Stimulated activated CD4-positive, alpha-beta T cell treated with anti-CD3 and anti-CD28 coated beads, Interleukin-1b, Interleukin-23, amount 100 ng/mL, for 1 hour (primary cell): ENCODE results near the gene NAGA.
"Not testable (repeated sequence)": the region's sequence is repeated elsewhere in the genome, so short reads cannot be mapped to it uniquely, and the experiment has no call there.

ENCODE experiments used
- DNase-seq, 2 donors: peaks; one replicate each; pipeline ENCODE4 v3.0.0-alpha.2; 2020; ENCODE audit warnings: low read depth in 2 of 2

NAGA gene

DNA sequence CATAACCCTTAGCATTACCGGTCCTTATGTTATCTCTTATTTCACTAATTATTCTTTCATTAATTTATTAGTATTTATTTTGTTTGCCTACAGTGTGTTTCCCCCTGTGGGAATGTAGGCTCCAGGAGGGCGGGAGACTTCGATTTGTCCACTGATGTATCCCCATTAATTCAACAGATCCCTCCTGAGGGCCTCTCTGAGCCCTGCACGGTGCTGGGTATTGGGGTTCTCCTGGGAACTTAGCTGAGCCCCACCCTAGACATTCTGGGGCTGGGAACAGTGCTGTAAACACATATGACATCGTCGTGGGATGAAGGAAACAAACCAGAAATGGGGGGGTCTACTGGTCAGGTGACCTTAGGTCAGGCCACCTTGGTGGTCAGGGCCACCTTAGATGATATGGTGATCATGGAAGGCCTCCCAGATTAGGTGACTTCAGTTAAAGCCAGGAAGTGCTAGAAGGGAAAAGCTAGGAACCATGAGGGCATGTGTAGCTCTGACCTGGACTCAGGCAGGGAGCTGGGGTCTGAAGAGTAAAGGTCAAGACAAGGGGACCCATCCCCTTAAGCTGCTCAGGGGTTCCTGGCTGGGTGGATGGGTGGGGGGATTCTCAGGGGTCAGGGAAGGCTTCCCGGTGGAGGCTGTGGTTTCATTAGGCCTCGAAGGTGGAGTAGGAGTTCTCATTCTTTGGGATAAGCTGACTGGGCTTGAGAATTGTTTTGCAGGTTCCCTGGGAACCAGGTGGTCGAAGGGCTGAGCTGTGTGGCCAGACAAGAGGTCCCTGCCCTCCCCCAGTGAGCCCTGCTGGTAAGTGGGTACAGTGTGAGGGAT is 4.4 kb upstream of the NAGA start:
- DNase-seq: no peak

DNA sequence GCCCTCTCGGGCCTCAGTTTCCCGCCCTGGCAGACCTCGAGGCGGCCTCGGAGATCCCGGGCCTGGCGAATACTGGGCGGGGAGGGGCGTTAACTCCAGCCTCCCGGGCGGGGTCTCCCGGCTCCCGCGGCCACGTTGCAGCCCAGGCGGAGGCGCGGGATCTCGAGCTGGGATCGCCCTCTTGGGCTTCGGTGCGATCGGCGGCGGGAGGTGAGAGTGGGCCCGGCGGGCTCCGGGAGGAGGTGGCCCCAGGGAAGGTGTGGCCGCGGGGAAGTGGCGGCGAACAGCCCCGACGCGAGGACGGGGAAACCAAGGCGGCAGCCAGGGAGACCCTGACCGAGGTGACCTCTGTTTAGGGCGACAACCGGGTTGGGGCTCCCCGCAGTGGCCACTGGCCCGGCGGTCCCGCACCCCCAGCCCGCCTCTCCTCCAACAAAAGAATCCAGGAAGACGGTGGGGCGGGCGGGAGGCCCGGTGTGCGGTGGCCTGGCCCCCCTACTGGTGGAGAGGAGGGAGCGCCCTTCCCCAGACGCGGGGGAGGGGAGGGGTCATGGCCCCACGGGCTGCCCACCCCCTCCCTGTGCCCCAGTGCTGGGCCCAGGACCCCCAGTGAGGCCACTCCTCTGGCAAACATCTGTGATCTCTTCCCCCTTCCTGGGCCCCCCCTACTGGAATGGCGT is 3.7 kb upstream of the NAGA start, which contains the start of gene PHETA2:
Gene PHETA2, plus strand, starts transcription at position 117 of the 680 bp plus-strand sequence. CDS start 3,046 bp downstream, outside the sequence.
- DNase-seq: peak in 1 of 2 donors; percentile 41

DNA sequence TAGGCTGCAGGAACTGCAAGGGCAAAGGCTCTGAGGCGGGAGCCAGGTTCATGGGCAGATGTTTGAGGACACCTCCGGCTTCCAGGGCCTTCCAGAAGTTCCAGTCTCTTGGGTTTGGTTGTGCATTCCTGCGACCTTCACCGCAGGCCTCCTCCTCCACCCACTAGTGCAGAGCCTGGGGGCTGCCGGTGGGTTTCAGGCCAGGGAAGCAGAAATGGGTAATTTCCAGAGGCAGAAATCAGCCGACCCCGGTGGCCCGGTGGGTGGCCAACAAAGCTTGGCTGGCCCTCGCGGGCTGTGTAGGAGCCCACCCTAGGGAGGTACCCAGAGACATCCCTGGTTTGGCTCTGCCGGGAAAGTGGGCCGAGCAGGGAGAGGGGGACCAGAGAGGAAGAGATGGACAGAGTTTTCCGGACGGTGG is 3.0 kb upstream of the NAGA start:
- no peak for DNase-seq

DNA sequence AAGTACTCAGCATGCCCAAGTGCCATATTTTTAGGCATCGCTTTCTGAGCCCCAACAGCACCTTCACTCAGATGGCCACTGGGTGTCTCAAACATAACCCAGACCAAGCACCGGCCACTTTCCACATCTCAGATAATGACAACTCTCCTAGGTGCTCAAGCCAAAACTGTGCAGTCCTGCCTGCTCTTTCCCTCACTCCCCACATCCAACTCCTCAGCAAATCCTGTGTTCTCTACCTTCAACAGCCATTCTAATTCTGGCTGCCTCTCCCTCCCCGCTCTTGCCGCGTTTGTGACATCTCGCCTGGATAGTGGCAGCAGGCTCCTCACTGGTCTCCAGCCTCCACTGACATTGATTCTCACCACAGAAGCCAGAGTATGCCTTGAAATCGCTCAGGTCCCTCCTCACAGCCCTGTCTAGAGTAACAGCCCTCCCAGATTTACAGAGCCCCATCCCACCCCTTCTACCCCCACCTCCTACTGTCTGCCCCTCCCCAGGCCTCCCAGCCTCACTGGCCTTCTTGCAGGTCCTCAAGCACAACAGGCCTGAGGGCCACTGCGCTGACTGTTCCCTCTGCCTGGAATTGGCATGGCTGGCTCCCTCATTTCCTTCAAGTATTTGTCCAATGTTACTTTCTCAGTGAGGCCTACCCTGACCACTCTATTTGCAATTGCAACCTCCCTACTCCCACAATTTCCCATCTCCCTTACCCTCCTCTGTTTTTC is 2.2 kb upstream of the NAGA start:
- no peak for DNase-seq

DNA sequence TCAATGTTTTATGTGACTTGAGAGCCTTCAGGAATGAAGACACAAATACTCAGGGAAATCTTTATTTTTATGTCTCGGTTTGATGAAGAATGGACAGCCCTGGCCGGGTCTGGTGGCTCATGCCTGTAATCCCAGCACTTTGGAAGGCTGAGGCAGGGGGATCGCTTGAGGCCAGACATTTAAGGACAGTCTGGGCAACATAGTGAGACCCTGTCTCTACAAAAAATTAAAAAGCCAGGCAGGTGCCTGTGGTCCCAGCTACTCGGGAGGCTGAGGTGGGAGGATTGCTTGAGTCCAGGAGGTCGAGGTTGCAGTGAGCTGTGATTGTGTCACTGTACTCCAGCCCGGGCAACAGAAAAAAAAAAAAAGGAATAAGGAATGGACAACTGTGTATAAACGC is 896 bp upstream of the NAGA start:
- not testable (repeated sequence) for DNase-seq

DNA sequence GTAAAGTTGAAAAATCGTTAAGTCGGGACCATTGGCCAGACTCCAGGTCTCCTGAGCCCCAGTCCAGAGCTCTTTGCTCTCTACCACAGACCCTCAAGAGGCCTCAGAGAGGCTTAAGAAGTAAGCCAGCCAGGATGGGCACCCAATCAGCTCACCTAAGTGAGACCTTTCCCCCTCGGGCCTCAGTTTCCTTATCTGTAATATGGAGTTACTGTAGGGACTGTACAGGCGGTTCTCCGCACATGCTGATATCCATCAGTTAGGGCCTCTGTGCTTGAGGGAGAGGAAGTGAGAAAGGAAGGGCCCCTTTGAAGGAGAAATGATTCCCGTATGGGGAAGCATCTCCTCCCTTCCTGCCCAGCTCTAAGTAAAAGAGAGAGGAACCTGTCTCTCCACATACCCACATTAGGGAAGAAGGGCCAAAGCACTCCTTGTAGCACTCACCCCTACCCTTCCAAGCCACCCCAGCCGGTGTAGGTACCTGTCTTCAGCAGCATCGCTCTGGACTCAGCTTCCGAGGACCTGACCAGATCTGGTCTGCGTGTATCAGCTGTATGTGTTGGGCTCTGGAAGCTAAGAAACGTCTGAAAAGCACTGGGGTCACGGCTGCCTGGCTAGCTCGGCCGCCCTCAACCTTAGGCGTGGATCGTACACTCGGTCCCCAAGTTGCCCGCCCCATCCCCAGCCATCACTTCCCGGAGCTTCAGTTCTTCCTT is 653 bp downstream of the NAGA start:
- no peak for DNase-seq

DNA sequence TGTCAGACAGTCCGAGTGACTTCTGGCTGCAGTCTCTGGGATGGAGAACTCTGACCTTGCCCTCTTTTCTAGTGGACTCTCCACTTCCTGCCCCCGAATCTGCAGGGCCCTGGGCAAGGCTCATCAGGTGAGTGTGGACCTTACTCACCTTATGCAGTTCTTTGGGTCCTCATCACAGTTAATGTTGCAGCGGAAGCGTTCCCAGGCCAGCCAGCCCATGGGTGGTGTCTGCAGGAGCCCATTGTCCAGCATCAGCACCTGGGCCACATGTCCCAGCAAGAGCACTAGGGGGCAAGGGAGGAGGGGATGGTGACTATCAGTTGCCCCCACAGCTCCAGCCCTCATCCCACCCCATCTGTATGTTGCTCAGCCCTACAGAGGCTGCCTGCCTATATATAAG is 2.3 kb downstream of the NAGA start:
- DNase-seq: no peak

DNA sequence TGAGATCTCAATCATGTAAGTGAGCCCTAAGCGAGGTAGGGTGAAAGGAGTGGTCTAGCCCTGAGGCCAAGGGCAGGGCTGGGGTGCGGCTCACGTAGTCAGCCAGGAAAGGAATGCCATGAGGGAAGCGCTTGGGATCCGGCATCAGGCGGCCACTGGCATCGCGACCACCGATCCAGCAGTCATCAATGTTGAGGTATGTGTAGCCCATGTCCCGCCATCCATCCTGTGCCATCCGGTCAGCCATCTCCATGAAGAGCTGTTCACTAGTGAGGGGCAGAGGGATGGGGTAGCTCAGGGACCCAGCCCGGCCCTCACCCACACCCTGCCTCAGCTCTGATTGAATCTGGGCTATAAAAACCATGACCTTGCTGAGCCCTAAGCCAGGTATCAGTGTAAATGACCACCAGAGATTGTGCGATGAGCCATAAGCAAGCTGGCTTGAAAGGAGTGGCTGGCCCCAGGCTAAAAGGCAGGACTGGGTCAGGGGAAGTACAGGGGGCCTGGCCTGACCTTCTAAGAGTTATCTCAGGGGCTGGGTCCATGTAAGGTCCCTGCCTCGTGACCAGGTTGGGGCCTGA is 2.9 kb downstream of the NAGA start:
- DNase-seq: no peak

DNA sequence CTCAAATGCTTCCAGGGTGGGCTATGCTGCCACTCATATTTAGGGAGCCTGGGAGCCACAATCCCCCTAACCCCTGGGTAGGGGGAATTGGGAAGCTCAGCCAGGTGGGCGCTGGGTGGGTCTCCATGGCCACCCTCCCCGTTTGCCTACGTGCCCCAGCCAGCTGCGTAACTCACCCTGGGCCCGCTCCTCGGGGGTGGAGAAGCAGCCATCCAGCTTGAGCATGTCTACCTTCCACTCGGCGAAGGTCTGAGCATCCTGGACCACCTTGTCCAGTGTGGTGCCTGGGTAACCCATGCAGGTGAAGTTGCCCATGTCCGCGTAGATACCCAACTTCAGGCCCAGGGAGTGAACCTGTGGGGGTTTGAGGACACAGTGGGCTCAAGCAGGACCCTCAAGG is 3.7 kb downstream of the NAGA start:
- DNase-seq: no peak

DNA sequence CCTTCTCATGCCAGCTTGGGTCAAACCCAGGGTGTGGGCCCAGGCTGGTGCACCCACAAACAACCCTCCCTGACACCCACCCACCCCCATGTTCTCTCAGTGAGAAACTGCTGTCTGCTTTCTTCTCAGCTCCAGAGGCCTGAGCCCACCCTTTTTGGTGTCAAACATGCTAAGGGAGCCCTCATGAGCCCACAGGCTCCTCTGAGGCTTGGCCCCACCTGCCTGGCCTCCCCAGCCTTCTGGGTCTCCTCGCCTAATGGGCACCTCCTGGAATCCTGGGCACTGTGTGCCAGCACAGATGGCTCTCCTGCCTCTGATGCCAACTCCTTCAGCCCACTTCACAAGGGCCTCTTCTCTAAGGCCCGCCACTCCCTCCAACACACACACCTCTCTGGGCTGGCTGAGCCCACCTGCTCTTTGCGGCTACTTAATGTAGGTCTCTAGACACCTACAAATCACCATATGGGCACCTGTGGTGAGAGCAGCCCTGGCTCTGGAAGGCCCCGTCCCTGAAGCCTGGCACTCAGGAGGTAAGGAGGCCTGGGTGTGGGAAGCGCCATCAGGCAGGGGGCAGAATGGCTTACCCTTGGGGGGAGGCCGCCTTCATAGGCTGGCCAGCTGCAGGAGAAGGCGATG is 4.4 kb downstream of the NAGA start:
- DNase-seq: no peak

DNA sequence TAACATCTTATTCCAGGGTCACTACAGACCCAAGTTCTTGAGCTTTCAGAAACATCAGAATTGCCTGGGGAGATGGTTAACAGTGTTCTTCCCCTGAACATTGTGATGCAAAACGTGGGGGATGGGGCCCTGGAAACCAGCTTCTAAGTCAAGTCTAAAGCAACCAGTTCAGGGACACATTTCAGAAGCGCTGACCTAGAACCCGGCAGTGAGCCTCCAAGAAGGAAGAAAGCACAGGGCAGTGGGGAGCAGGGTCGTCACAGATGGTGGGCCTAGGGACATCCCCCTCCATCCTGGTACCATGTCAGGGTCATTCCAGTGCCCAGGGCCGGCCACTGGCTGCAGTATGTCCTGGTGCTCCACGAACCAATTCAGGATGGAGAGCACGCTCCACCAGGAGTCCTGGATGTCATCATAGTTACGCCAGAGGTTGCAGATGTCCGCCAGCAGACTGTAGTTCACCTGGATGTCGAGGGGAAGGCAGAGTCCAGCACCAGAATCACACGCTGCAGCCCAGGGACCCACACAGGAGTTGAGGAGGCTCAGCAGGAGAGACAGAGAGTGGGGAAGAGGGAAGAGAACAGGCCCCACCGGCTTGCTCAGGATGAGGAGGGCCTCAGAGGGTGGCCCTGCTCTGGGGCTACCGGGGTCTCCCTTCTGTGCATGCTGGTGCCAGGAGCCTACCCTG is 5.0 kb downstream of the NAGA start:
- DNase-seq: no peak

DNA sequence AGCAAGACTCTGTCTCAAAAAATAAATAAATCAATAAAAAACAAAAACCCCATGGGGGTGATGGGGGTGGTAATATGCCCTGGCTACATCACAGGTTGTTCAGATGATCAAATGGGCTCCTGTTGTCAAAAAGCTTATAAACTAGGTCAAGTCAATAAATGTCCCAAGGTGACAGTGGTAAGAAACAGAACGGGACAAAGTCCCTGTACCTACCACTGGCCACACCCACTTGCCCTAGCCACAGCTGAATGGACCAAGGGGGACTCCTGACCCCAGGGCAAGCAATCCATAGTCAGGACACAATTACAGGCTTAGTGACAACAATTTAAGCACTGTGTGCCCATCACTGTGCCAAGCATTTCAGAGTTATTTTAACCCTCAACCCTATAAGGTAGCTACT is 6.0 kb downstream of the NAGA start:
- no peak for DNase-seq

DNA sequence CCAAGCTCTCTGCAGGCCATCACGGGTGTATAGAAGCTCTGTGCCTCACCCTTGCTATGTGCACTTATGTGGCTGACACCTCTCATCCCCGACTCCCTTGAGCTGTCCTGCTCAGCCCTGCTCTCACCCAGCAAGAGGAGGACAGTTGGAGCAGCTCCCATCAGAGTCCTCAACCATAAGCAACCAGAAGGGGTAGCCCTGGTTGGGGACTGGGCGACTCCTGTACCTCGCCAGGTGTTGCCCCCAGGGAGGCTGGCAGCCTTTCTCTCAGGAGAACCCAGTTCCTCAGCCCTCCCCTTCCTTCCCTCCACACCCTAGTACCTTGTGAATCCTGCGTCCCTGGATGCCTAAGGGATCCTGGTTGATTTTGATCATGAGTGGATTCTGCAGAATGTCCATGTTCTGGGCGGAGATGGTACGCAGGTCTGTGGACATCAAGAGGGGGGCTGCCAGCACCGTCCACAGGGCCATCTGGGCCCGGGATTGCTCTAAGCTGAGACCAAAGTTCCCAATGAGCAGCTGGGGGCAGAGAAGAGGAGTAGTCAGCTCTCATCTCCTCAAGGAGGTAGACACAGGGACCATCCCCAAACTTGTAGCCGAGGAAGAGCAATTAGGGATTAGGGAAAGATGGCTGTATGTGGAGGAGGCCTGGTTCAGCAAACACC is 8.0 kb downstream of the NAGA start:
- no peak for DNase-seq

DNA sequence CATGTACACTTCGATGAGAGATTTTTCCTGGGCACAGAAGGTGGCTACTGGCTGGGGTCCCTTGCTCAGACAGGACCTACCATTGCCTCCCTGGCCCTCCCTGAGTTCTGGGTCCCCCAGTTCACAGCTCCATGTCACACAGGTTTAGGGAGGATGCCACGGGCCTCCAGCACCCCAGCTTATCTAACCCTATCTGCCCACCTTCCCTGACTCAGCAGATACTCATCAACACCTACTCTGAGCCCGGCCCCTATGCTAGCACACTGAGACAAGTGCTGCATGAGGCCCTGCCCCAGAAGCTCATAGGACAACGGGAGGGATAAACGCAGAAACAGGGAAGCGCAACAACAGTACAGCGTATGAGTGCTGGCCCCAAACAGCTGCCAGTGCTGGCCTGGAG is 9.6 kb downstream of the NAGA start:
- no peak for DNase-seq

DNA sequence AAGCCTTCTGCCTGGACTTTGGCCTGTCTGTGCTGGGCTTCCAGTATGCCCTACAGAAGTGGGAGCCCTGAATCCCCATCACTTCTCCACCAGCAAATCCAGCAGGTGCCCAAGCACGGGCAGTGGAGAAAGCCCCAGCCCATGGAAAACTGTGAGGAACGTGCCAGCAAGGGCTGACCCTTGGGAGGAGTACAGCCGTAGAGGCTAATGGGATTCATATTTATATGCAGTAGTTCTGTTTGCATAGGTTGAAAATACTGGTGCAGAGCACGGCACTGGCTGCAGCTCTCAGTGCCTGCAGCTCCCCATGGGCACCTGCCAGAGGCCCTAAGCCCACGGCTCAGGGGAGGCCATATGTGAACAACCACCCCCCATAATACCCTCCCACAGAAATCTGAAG is 10.1 kb downstream of the NAGA start:
- no peak for DNase-seq

DNA sequence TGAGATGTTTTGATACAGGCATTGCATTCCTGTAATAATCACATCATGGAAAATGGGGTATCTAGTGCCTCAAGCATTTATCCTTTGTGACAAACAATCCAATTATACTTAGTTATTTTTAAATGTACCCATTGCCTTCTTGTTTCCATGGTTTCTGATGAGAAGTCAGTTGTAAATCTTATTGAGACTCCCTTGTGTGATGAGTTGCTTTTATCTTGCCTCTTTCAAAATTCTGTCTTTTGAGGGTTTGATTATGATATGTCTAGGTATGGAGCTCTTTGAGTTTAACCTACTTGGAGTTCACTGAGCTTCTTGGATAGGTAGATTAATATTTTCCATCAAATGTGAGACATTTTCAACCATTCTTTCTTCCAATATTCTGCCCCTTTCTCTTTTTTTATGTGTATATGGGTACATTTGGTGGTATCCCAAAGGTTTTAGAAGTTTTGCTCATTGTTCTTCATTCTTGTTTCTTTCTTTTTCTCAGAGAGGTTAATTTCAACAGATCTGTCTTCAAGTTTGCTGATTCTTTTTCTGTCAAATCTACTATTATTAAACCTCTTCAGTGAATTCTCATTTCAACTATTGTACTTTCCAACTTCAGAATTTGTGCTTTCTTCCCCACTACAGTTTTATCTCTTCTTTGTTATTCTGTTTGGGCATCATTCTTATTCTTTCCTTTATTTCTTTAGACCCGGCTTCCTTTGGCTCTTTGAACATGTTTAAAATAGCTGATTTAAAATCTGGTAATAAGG is 13.7 kb downstream of the NAGA start:
- no peak for DNase-seq

DNA sequence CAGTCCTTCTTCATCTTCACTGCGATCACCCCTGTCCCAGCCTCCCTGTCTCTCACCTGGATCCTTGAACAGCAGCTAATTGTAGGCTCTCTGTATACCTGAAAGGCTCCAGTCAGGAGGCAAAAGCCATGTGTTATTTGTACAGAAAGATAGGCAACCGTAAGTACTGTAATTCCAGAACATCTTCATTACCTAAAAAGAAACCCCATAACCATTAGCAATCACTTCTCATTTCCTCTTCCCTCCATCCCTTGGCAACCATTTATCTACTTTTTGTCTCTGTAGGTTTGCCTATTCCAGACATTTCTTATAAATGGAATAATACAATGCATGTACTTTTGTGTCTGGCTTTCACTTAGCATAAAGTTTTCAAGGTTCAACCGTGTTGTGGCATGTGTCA is 17.8 kb downstream of the NAGA start:
- DNase-seq: no peak

DNA sequence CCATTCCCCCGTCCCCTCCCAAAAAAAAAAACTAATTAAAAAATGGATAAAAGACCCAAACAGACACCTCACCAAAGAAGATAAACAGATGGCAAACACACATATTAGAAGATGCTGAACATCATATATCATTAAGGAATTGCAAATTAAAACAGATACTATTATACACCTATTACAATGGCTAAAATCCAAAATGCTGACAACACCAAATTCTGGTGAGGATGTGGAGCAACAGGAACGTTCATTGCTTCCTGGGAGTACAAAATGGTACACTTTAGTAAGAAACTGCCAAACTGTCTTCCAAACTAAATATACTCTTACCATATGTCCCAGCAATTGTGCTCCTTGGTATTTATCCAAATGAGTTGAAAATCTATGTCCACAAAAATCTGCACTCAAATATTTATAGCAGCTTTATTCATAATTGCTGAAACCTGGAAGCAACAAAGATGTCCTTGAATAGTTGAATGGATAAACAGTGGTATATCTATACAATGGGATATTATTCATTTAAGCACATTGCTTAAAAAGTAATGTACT is 19.9 kb downstream of the NAGA start:
- DNase-seq: no peak

DNA sequence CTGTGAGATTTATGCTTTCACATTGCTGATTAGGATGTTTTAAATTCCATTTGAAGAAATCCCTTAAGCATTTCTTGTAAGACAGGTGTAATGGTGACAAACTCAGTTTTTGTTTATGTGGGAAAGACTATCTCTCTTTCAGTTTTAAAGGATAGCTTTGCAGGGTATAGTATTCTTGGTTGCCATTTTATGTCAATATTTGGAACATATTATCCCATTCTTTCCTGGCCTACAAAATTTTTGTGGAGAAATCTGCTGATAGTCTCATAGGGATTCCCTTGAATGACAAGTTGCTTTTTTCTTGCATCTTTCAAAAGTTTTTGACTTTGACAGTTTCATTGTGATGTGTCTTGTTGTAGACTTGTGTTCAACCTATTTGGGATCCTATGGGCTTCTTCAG is 28.8 kb downstream of the NAGA start:
- DNase-seq: no peak
